HepG2 (cell line): ENCODE data around the gene ASH1L. TPM values are rescaled to one million over a fixed set of nuclear protein-coding genes. Genes with fewer than 3 reads are reported as not detected.

ENCODE experiments used
- ATAC-seq: fragments of 200-7000 bp; cut with Tn5 transposase; 3 replicates; pipeline ENCODE4 v1.9.1; 2020; ENCODE audit warnings: mild to moderate bottlenecking, moderate library complexity
- BruUV-seq: library from RNA; stranded (reverse); fragments of 400-500 nt; replicated peaks from 2 replicates; lab custom pipeline; 2021; lab: Mats Ljungman, UMichigan
- CTCF ChIA-PET: fragments of 300-600 bp; formaldehyde crosslinking; extraction: SDS; loops from one replicate; lab custom pipeline; 2021; ENCODE audit warnings: low total read pairs, inconsistent platforms, low intra/inter-chr PET ratio; lab: Yijun Ruan, JAX
- POLR2A ChIA-PET: fragments of 350-600 bp; sonication (Branson Sonifier 250); formaldehyde crosslinking; loops from one replicate; lab custom pipeline; 2020; ENCODE audit warnings: antibody characterized with exemption, inconsistent platforms; lab: Yijun Ruan, JAX
- DNase-seq: peaks from one replicate; pipeline ENCODE4 v3.0.0-alpha.2; 2015; ENCODE audit warnings: low spot score
- FAIRE-seq: peaks from 3 replicates; lab custom pipeline; 2011; peaks lifted over from hg19 to GRCh38; lab: Jason Lieb, UNC
- H2AFZ ChIP-seq: one replicate; pipeline ENCODE4 v1.6.1; 2011; ENCODE audit warnings: low read length, inconsistent platforms
- H3K27ac ChIP-seq: fragments of 300-600 bp; 3 replicates; pipeline ENCODE4 v1.8.0; 2011; ENCODE audit warnings: mixed run types, mild to moderate bottlenecking, mixed read lengths, low read length, inconsistent platforms; ENCODE audit not compliant: insufficient read depth; ENCODE audit errors: extremely low read length
- H3K27me3 ChIP-seq, 2 experiments: fragments of 200-600 bp in 1 of 2; 2 replicates in 1 of 2; 3 replicates in 1 of 2; pipeline versions ENCODE4 v1.6.0 to v1.8.0; 2011; ENCODE audit warnings: low read length in 2 of 2, mild to moderate bottlenecking in 2 of 2, moderate library complexity in 2 of 2, inconsistent platforms in 1 of 2; ENCODE audit not compliant: insufficient read depth in 2 of 2, control insufficient read depth in 1 of 2
- H3K36me3 ChIP-seq, 2 experiments: fragments of 200-600 bp in 1 of 2; replicated peaks in 1 of 2; 2 replicates in 1 of 2; 3 replicates in 1 of 2; pipeline versions ENCODE4 v1.5.1 to v1.8.0; 2011; ENCODE audit warnings: low read length in 2 of 2, inconsistent platforms in 1 of 2; ENCODE audit not compliant: insufficient read depth in 2 of 2, control insufficient read depth in 1 of 2
- H3K4me1 ChIP-seq: 2 replicates; pipeline ENCODE4 v1.5.1; 2012; ENCODE audit warnings: low read length, inconsistent platforms; ENCODE audit not compliant: insufficient read depth
- H3K4me2 ChIP-seq: 2 replicates; pipeline ENCODE4 v1.6.0; 2011; ENCODE audit warnings: low read depth, low read length, inconsistent platforms
- H3K4me3 ChIP-seq, 3 experiments: fragments of 200-600 bp in 1 of 3; sonication (generic), shearing (Covaris generic) in 1 of 3; replicated peaks in 1 of 3; 2 replicates each; pipeline ENCODE4 v1.5.1; 2011 to 2016; ENCODE audit warnings: low read length in 3 of 3, inconsistent platforms in 2 of 3, low read depth in 2 of 3, mild to moderate bottlenecking in 2 of 3, control low read depth in 1 of 3, mixed read lengths in 1 of 3; ENCODE audit not compliant: insufficient read depth in 1 of 3
- H3K79me2 ChIP-seq: one replicate; pipeline ENCODE4 v1.6.1; 2011; ENCODE audit warnings: low read length, inconsistent platforms; ENCODE audit not compliant: insufficient read depth
- H3K9ac ChIP-seq: 2 replicates; pipeline ENCODE4 v1.6.0; 2011; ENCODE audit warnings: mild to moderate bottlenecking, low read depth, low read length, inconsistent platforms; ENCODE audit not compliant: insufficient read depth
- H3K9me3 ChIP-seq: 2 replicates; pipeline ENCODE4 v1.5.1; 2012; ENCODE audit warnings: mild to moderate bottlenecking, low read length
- H4K20me1 ChIP-seq: 2 replicates; pipeline ENCODE4 v1.6.0; 2011; ENCODE audit warnings: inconsistent platforms, mild to moderate bottlenecking, low read length, moderate library complexity; ENCODE audit not compliant: insufficient read depth
- CREBL2 ChIP-seq: sonication (generic); formaldehyde crosslinking; IDR thresholded peaks from 2 replicates; pipeline ENCODE4 v1.8.1; 2023; ENCODE audit warnings: missing genetic modification reagents, mild to moderate bottlenecking, borderline replicate concordance
- GRHL1 ChIP-seq: sonication (generic); formaldehyde crosslinking; conservative IDR thresholded peaks from 2 replicates; pipeline ENCODE4 v1.8.0; 2022; ENCODE audit warnings: missing genetic modification reagents
- PHF8 ChIP-seq: sonication (generic); formaldehyde crosslinking; IDR thresholded peaks from 2 replicates; pipeline ENCODE4 v1.5.0; 2020; ENCODE audit warnings: missing genetic modification reagents
- RBM22 ChIP-seq: fragments of 200-400 bp; formaldehyde crosslinking; optimal IDR thresholded peaks from 2 replicates; pipeline ENCODE3; 2017; ENCODE audit warnings: mild to moderate bottlenecking, low read length, moderate library complexity
- SAP130 ChIP-seq: IDR thresholded peaks from 2 replicates; pipeline ENCODE4 v1.6.1; 2016; ENCODE audit warnings: low read depth
- TFDP1 ChIP-seq: IDR thresholded peaks from 2 replicates; pipeline ENCODE4 v1.6.1; 2016; ENCODE audit warnings: missing compliant biosample characterization, missing genetic modification reagents, borderline replicate concordance
- ZNF263 ChIP-seq: sonication (generic); formaldehyde crosslinking; IDR thresholded peaks from 2 replicates; pipeline ENCODE4 v1.4.0; 2020; ENCODE audit warnings: missing genetic modification reagents
- ZNF878 ChIP-seq: sonication (generic); formaldehyde crosslinking; IDR thresholded peaks from 2 replicates; pipeline ENCODE4 v1.8.1; 2023; ENCODE audit warnings: mild to moderate bottlenecking, missing genetic modification reagents, moderate library complexity
- ZNF891 ChIP-seq: sonication (generic); formaldehyde crosslinking; IDR thresholded peaks from 2 replicates; pipeline ENCODE4 v1.5.0; 2020; ENCODE audit warnings: mild to moderate bottlenecking, missing genetic modification reagents
- WGBS: methylation state at CpG from one replicate; pipeline ENCODE4 v1.1.6; 2017; ENCODE audit warnings: low lambda C conversion rate; 5-methylcytosine and 5-hydroxymethylcytosine counted together
- in situ Hi-C: cut with HindIII; loops from 2 replicates; pipeline ENCODE4 v1.10.0; 2017; ENCODE audit warnings: low pct_unique_long_range_greater_than_20kb; ENCODE audit not compliant: extremely low pct_ligation_motif_present
- intact Hi-C: fragments of 100-400 bp; cut with micrococcal nuclease; formaldehyde crosslinking; loops from one replicate; pipeline ENCODE4 v1.10.0; 2022; ENCODE audit not compliant: unreplicated experiment
- polyA plus RNA-seq, 8 experiments: library from polyadenylated mRNA; depleted of rRNA in 3 of 8; stranded (reverse) in 7 of 8; unstranded in 1 of 8; fragments of >200 nt; fragmentation: Illumina TruSeq in 4 of 8; extraction: Trizol in 4 of 8; gene quantifications; 2 replicates each; pipeline versions ENCODE4 v1.2.1 to v1.2.3, GENCODE V29; 2011 to 2016; ENCODE audit warnings: low read depth in 4 of 8, missing spikeins in 1 of 8, mixed read lengths in 1 of 8; ENCODE audit not compliant: insufficient read depth in 1 of 8
- total RNA-seq, 5 experiments: library from RNA; depleted of rRNA; stranded (reverse); fragments of >200 nt; fragmentation: Illumina TruSeq; extraction: Trizol; gene quantifications; 2 replicates each; pipeline ENCODE4 v1.2.3, GENCODE V29; 2016; ENCODE audit warnings: low read depth in 1 of 5
- TF ChIP-seq, protein P1 (sequence below): sonication (generic); formaldehyde crosslinking; IDR thresholded peaks from 2 replicates; pipeline ENCODE4 v1.4.0; 2020; ENCODE audit warnings: mild to moderate bottlenecking, missing genetic modification reagents
- TF ChIP-seq, protein P2 (sequence below), 2 experiments: sonication (generic) in 1 of 2; formaldehyde crosslinking in 1 of 2; IDR thresholded peaks; 2 replicates each; pipeline versions ENCODE4 v1.4.0 to v1.6.1; 2018 to 2020; ENCODE audit warnings: missing genetic modification reagents in 2 of 2, borderline replicate concordance in 1 of 2, low read depth in 1 of 2, mild to moderate bottlenecking in 1 of 2, missing biosample characterization in 1 of 2
- TF ChIP-seq, protein P3 (sequence below): sonication (generic); formaldehyde crosslinking; IDR thresholded peaks from 2 replicates; pipeline ENCODE4 v1.8.1; 2023; ENCODE audit warnings: mild to moderate bottlenecking, inconsistent platforms, moderate library complexity, missing genetic modification reagents, borderline replicate concordance

The ASH1L gene
- total and polyA plus RNA-seq, 2 of the 13 experiments (the other 11 are each of a cell fraction or from before 2014, with no cell fraction given) = 10.2 to 15.3 TPM

DNA sequence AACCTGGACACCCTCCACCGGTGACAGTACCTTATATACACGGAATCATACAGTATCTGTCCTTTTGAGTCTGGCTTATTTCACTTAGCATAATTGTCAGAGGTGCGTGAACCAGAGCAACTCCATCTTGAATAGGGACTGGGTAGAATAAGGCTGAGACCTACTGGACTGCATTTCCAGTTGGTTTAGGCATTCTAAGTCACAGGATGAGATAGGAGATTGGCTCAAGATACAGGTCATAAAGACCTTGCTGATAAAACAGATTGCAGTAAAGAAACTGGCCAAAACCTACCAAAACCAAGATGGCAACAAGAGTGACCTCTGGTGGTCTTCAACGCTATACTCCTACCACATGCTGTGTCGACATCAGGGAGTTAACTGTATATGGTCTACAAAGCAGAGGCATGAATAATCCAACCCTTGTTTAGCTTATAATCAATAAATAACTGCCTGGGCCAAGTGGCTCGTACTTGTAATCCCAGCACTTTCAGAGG, 255.3 kb downstream of the ASH1L start (continued):
- no peak for TF ChIP-seq ZNF891 (CRISPR knock-in tag)

GRCh38 chr1:155305881-155306391, 256.7 kb downstream of the ASH1L start:
- no TSS peak for BruUV-seq
- POLR2A ChIA-PET = interaction anchor here (0.7 to 5.5 kb wide), 5 partner anchors 9 to 51 kb away, joined by 3 to 51 read pairs (median 5); partner anchors contain the start of genes CLK2, ENTREP3 and HCN3
- TF ChIP-seq, protein P1, sequence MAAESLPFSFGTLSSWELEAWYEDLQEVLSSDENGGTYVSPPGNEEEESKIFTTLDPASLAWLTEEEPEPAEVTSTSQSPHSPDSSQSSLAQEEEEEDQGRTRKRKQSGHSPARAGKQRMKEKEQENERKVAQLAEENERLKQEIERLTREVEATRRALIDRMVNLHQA (CRISPR knock-in tag) = no peak
- TF ChIP-seq CREBL2 (CRISPR knock-in tag) = no peak
- TF ChIP-seq SAP130 = 0 out of 2 replicates have a peak, but pooled peaks have one; percentile 11
- no peak for TF ChIP-seq ZNF878 (CRISPR knock-in tag)
- TF ChIP-seq GRHL1 (CRISPR knock-in tag) = no peak
- 0 out of 2 replicates have a peak, but pooled peaks have one; percentile 17 for TF ChIP-seq PHF8 (CRISPR knock-in tag)
- no peak for TF ChIP-seq RBM22
- TF ChIP-seq, protein P2, sequence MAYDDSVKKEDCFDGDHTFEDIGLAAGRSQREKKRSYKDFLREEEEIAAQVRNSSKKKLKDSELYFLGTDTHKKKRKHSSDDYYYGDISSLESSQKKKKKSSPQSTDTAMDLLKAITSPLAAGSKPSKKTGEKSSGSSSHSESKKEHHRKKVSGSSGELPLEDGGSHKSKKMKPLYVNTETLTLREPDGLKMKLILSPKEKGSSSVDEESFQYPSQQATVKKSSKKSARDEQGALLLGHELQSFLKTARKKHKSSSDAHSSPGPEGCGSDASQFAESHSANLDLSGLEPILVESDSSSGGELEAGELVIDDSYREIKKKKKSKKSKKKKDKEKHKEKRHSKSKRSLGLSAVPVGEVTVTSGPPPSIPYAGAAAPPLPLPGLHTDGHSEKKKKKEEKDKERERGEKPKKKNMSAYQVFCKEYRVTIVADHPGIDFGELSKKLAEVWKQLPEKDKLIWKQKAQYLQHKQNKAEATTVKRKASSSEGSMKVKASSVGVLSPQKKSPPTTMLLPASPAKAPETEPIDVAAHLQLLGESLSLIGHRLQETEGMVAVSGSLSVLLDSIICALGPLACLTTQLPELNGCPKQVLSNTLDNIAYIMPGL (CRISPR knock-in tag; IDR thresholded peaks at IDR 0.05; ENCODE audit: borderline replicate concordance in 1 of 2, low read depth in 1 of 2) = 0 out of 4 replicates have a peak, but pooled peaks of 1 of the 2 experiments have one; percentile 8
- TF ChIP-seq TFDP1 (CRISPR knock-in tag) = 0 out of 2 replicates have a peak, but pooled peaks have one; percentile 10
- no peak for TF ChIP-seq ZNF263 (CRISPR knock-in tag)
- TF ChIP-seq, protein P3, sequence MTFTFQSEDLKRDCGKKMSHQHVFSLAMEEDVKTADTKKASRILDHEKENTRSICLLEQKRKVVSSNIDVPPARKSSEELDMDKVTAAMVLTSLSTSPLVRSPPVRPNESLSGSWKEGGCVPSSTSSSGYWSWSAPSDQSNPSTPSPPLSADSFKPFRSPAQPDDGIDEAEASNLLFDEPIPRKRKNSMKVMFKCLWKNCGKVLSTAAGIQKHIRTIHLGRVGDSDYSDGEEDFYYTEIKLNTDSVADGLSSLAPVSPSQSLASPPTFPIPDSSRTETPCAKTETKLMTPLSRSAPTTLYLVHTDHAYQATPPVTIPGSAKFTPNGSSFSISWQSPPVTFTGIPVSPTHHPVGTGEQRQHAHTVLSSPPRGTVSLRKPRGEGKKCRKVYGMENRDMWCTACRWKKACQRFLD (CRISPR knock-in tag) = no peak

More at GRCh38 chr1:155305881-155306391, 256.7 kb downstream of the ASH1L start:
- no peak for FAIRE-seq
- Histone ChIP-seq H3K9ac (peak overlapping the region; percentile 70), H3K4me1 (peaks cover 78% of the 10 kb centered on the region), H2AFZ (no peak overlapping the region), H3K9me3 (no peaks in the 10 kb centered on the region), H3K79me2 (peaks cover 33% of the 10 kb centered on the region), H4K20me1 (peaks cover 4% of the 10 kb centered on the region), H3K4me2 (peak overlapping the region; percentile 81), H3K36me3 (peaks cover 0 to 1% of the 10 kb centered on the region in 2 experiments; a peak in 1 of 5 replicates), H3K27ac (peak overlapping the region; percentile 66), H3K27me3 (no peaks in the 10 kb centered on the region; a peak in 1 of 5 replicates), H3K4me3 (peak overlapping the region; percentile 61 to 78 (median 69))
- 17% methylated on average over 4 of the region's 7 CpGs for WGBS
- CTCF ChIA-PET = interaction anchor here (3.7 kb wide), 1 partner anchor 55 kb away, joined by 36 read pairs; no protein-coding TSS in a partner anchor
- no peak; the same call in 2 of the 3 replicates for ATAC-seq
- in situ Hi-C loops (loop anchor here (10.0 kb wide), 1 partner anchor 51 kb away; the partner anchor contains the start of gene ENTREP3), intact Hi-C loops (loop anchor here (10.0 kb wide), 1 partner anchor 101 kb away; the partner anchor contains the start of genes MTX1 and THBS3)
- peak; percentile 30 for DNase-seq
